ENCODE measurements around the gene KRTAP29-1. TPM values are rescaled to one million over a fixed set of nuclear protein-coding genes. Genes with fewer than 3 reads are reported as not detected.

KRTAP29-1 gene
- total RNA-seq, 2 experiments from 2014 or later, result not detected

- H3K36me3 Mint-ChIP-seq (ENCODE audit: low read depth), result no peaks in the 10 kb centered on the region
- H3K4me1 Mint-ChIP-seq (ENCODE audit: low read depth), result peaks cover under 1% of the 10 kb centered on the region
- Histone ChIP-seq H3K9me3 (ENCODE audit: control insufficient read depth in 1 of 2, insufficient read depth in 1 of 2, low read length in 2 of 2) (no peaks in the 10 kb centered on the region), H3K4me3 (ENCODE audit: low read length) (no peak overlapping the region), H3K27me3 (ENCODE audit: control insufficient read depth in 1 of 2, insufficient read depth in 2 of 2, low read length in 2 of 2) (no peaks in the 10 kb centered on the region), H3K4me1 (ENCODE audit: insufficient read depth, low read length) (no peaks in the 10 kb centered on the region), H3K27ac (ENCODE audit: low read depth in 1 of 2, low read length in 2 of 2) (no peak overlapping the region), H3K36me3 (ENCODE audit: insufficient read depth, low read length) (no peaks in the 10 kb centered on the region)
- no peak overlapping the region for H3K4me3 Mint-ChIP-seq
- H3K9me3 Mint-ChIP-seq, result no peaks in the 10 kb centered on the region
- DNase-seq (no peak), ATAC-seq (ENCODE audit: poor library complexity) (no peak)
- TF ChIP-seq, protein P1, sequence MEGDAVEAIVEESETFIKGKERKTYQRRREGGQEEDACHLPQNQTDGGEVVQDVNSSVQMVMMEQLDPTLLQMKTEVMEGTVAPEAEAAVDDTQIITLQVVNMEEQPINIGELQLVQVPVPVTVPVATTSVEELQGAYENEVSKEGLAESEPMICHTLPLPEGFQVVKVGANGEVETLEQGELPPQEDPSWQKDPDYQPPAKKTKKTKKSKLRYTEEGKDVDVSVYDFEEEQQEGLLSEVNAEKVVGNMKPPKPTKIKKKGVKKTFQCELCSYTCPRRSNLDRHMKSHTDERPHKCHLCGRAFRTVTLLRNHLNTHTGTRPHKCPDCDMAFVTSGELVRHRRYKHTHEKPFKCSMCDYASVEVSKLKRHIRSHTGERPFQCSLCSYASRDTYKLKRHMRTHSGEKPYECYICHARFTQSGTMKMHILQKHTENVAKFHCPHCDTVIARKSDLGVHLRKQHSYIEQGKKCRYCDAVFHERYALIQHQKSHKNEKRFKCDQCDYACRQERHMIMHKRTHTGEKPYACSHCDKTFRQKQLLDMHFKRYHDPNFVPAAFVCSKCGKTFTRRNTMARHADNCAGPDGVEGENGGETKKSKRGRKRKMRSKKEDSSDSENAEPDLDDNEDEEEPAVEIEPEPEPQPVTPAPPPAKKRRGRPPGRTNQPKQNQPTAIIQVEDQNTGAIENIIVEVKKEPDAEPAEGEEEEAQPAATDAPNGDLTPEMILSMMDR (IDR thresholded peaks at IDR 0.05), result no peak
- CTCF ChIA-PET, result no interaction called here
- peaks cover 20% of the 10 kb centered on the region for H3K27me3 Mint-ChIP-seq
- POLR2A ChIA-PET, result no interaction called here
- intact Hi-C loops (cut with DNase I, micrococcal nuclease), result loop anchor here in 1 of 2 experiments (5.0 kb wide), 1 partner anchor 37 kb away; no protein-coding TSS in a partner anchor
- no peak overlapping the region for H3K27ac Mint-ChIP-seq
Measured at GRCh38 chr17:41254861-41255260, 47.8 kb downstream of the KRTAP29-1 start.

Other genes starting within 250 kb of the KRTAP29-1 start
- not detected for gene KRTAP2-2, start 247.6 kb downstream of the KRTAP29-1 start, total RNA-seq
- gene KRTAP2-3, start 242.7 kb downstream of the KRTAP29-1 start, total RNA-seq, result not detected
- not detected for gene KRTAP2-4, start 237.0 kb downstream of the KRTAP29-1 start, total RNA-seq
- not detected for gene KRTAP4-7, start 218.7 kb downstream of the KRTAP29-1 start, total RNA-seq
- not detected for gene KRTAP4-8, start 204.7 kb downstream of the KRTAP29-1 start, total RNA-seq
- not detected for gene KRTAP4-16, start 200.6 kb downstream of the KRTAP29-1 start, total RNA-seq
- gene KRTAP4-9, start 197.5 kb downstream of the KRTAP29-1 start, total RNA-seq, result not detected
- not detected for gene KRTAP4-11, start 184.5 kb downstream of the KRTAP29-1 start, total RNA-seq
- not detected for gene KRTAP4-12, start 178.7 kb downstream of the KRTAP29-1 start, total RNA-seq
- gene KRTAP4-6, start 162.3 kb downstream of the KRTAP29-1 start, total RNA-seq, result not detected
- not detected for gene KRTAP4-5, start 153.0 kb downstream of the KRTAP29-1 start, total RNA-seq
- gene KRTAP4-4, start 142.1 kb downstream of the KRTAP29-1 start, total RNA-seq, result not detected
- not detected for gene KRTAP4-3, start 134.6 kb downstream of the KRTAP29-1 start, total RNA-seq
- gene KRTAP4-2, start 124.6 kb downstream of the KRTAP29-1 start, total RNA-seq, result not detected
- not detected for gene KRTAP4-1, start 117.9 kb downstream of the KRTAP29-1 start, total RNA-seq
- gene KRTAP9-1, start 113.0 kb downstream of the KRTAP29-1 start, total RNA-seq, result not detected
- not detected for gene KRTAP9-2, start 76.2 kb downstream of the KRTAP29-1 start, total RNA-seq
- gene KRTAP9-3, start 70.4 kb downstream of the KRTAP29-1 start, total RNA-seq, result not detected
- gene KRTAP9-8, start 64.9 kb downstream of the KRTAP29-1 start, total RNA-seq, result not detected
- gene KRTAP9-4, start 53.2 kb downstream of the KRTAP29-1 start, total RNA-seq, result not detected
- gene KRTAP9-9, start 47.5 kb downstream of the KRTAP29-1 start, total RNA-seq, result not detected
- not detected for gene KRTAP9-6, start 37.5 kb downstream of the KRTAP29-1 start, total RNA-seq
- not detected for gene KRTAP9-7, start 27.2 kb downstream of the KRTAP29-1 start, total RNA-seq
- gene KRTAP16-1, start 6.5 kb upstream of the KRTAP29-1 start, total RNA-seq, result 1 to 10 TPM; 1.0 to 1.1 TPM
- gene KRTAP17-1, start 12.9 kb upstream of the KRTAP29-1 start, total RNA-seq, result not detected
- not detected for gene KRT33A, start 48.0 kb upstream of the KRTAP29-1 start, total RNA-seq
- gene KRT33B, start 67.0 kb upstream of the KRTAP29-1 start, total RNA-seq, result not detected
- not detected for gene KRT34, start 79.5 kb upstream of the KRTAP29-1 start, total RNA-seq
- not detected for gene KRT31, start 94.8 kb upstream of the KRTAP29-1 start, total RNA-seq
- not detected for gene KRT37, start 121.7 kb upstream of the KRTAP29-1 start, total RNA-seq
- gene KRT38, start 138.1 kb upstream of the KRTAP29-1 start, total RNA-seq, result not detected
- not detected for gene KRT32, start 164.5 kb upstream of the KRTAP29-1 start, total RNA-seq
- gene KRT35, start 178.3 kb upstream of the KRTAP29-1 start, total RNA-seq, result not detected
- not detected for gene KRT36, start 187.1 kb upstream of the KRTAP29-1 start, total RNA-seq
- not detected for gene KRT13, start 202.8 kb upstream of the KRTAP29-1 start, total RNA-seq
- not detected for gene KRT15, start 216.0 kb upstream of the KRTAP29-1 start, total RNA-seq
- gene KRT19, start 225.5 kb upstream of the KRTAP29-1 start, total RNA-seq, result not detected